Transverse colon (tissue), 4 donors: ENCODE data around the gene POLG. TPM values are rescaled to one million over a fixed set of nuclear protein-coding genes. Genes with fewer than 3 reads are reported as not detected.

ENCODE experiments used
- DNase-seq: peaks from one replicate; pipeline ENCODE4 v3.0.0-alpha.2; 2019
- H3K27ac ChIP-seq, 4 donors: fragments of 200-600 bp; sonication (generic); 2 replicates each; pipeline ENCODE4 v1.5.1; 2016 to 2018; ENCODE audit warnings: inconsistent platforms in 4 of 4
- H3K27me3 ChIP-seq: fragments of 200-600 bp; sonication (generic); 2 replicates; pipeline ENCODE4 v1.5.1; 2017; ENCODE audit warnings: inconsistent platforms
- H3K36me3 ChIP-seq, 4 donors: fragments of 200-600 bp; sonication (generic); 2 replicates each; pipeline ENCODE4 v1.5.1; 2017 to 2019; ENCODE audit warnings: inconsistent platforms in 4 of 4
- H3K4me1 ChIP-seq, 4 donors: fragments of 200-600 bp; sonication (generic); 2 replicates each; pipeline ENCODE4 v1.5.1; 2017 to 2020; ENCODE audit warnings: inconsistent platforms in 4 of 4
- H3K4me3 ChIP-seq, 4 donors: fragments of 200-600 bp; sonication (generic); 1 replicate in 1 of 4; 2 replicates in 3 of 4; pipeline versions ENCODE4 v1.5.1 to v1.6.1; 2017 to 2019; ENCODE audit warnings: inconsistent platforms in 4 of 4
- H3K9me3 ChIP-seq, 2 donors: fragments of 200-600 bp; sonication (generic); 2 replicates each; pipeline ENCODE4 v1.5.1; 2017 to 2019; ENCODE audit warnings: inconsistent platforms in 2 of 2
- CTCF ChIP-seq, 5 experiments: fragments of 200-600 bp in 3 of 5; fragments of 450-650 bp in 2 of 5; sonication (generic) in 3 of 5; IDR thresholded peaks; 1 replicate in 2 of 5; 2 replicates in 3 of 5; pipeline ENCODE4 v1.5.1; 2016 to 2017; ENCODE audit warnings: antibody characterized with exemption in 5 of 5, inconsistent platforms in 3 of 5, mild to moderate bottlenecking in 2 of 5, moderate library complexity in 1 of 5
- EP300 ChIP-seq: sonication (generic); formaldehyde crosslinking; IDR thresholded peaks from one replicate; pipeline ENCODE4 v1.6.1; 2017; ENCODE audit warnings: antibody characterized with exemption, low read depth
- POLR2A ChIP-seq: fragments of 450-650 bp; IDR thresholded peaks from one replicate; pipeline ENCODE4 v1.6.1; 2016; ENCODE audit warnings: antibody characterized with exemption, mild to moderate bottlenecking, moderate library complexity
- POLR2AphosphoS5 ChIP-seq, 3 donors: sonication (generic); formaldehyde crosslinking; IDR thresholded peaks; one replicate each; pipeline ENCODE4 v1.6.1; 2016; ENCODE audit warnings: antibody characterized with exemption in 3 of 3
- WGBS, 2 donors: methylation state at CpG; one replicate each; pipeline ENCODE4 v1.1.5; 2018; ENCODE audit warnings: low coverage in 1 of 2; 5-methylcytosine and 5-hydroxymethylcytosine counted together
- in situ Hi-C, 4 donors: fragments of 200-750 bp; cut with MboI; loops; one replicate each; pipeline versions ENCODE4 v1.15.0 to v1.15.1; 2017; ENCODE audit warnings: low sequenced_read_pairs in 3 of 4, low pct_ligation_motif_present in 1 of 4, low pct_unique_long_range_greater_than_20kb in 1 of 4
- intact Hi-C: fragments of 100-400 bp; cut with DNase I; formaldehyde crosslinking; loops from one replicate; pipeline ENCODE4 v1.15.1; 2023; ENCODE audit warnings: low total_unique reads
- total RNA-seq, 4 donors: library from RNA; depleted of rRNA; stranded (reverse); fragments of >200 nt; gene quantifications; one replicate each; pipeline ENCODE4 v1.1.0, GENCODE V29; 2016

Gene POLG
- total RNA-seq, 4 donors from 2014 or later = 64.5 to 204 (median 114) TPM

GRCh38 chr15:89349206-89349558 lies 14.6 kb upstream of the POLG start:
- Histone ChIP-seq H3K27ac (no peak overlapping the region), H3K4me1 (no peaks in the 10 kb centered on the region), H3K4me3 (no peak overlapping the region), H3K9me3 (no peaks in the 10 kb centered on the region), H3K36me3 (no peaks in the 10 kb centered on the region), H3K27me3 (peaks cover 24% of the 10 kb centered on the region)
- intact Hi-C loops = no loop called here
- no peak for DNase-seq
- 71 to 90% methylated on average over 2 to 5 of the region's 5 CpGs for WGBS, 2 donors
- in situ Hi-C loops = no loop called here
- TF ChIP-seq POLR2A = no peak
- TF ChIP-seq EP300 = no peak
- no peak for TF ChIP-seq CTCF (IDR thresholded peaks at IDR 0.05)
- no peak for TF ChIP-seq POLR2AphosphoS5 (IDR thresholded peaks at IDR 0.05)

GRCh38 chr15:89346516-89347231 lies 12.1 kb upstream of the POLG start:
- no peaks in the 10 kb centered on the region for H3K4me1 ChIP-seq
- H3K9me3 ChIP-seq = no peaks in the 10 kb centered on the region
- TF ChIP-seq CTCF (IDR thresholded peaks at IDR 0.05) = no peak
- no peak for TF ChIP-seq EP300
- no peak for TF ChIP-seq POLR2AphosphoS5 (IDR thresholded peaks at IDR 0.05)
- no peak for TF ChIP-seq POLR2A
- intact Hi-C loops (no loop called here), in situ Hi-C loops (no loop called here)
- H3K27me3 ChIP-seq = peaks cover 8% of the 10 kb centered on the region
- H3K4me3 ChIP-seq = no peak overlapping the region
- no peak overlapping the region for H3K27ac ChIP-seq
- H3K36me3 ChIP-seq = no peaks in the 10 kb centered on the region
- 48 to 61% methylated on average over 3 to 10 of the region's 10 CpGs for WGBS, 2 donors
- DNase-seq = no peak

GRCh38 chr15:89345248-89345647 lies 10.6 kb upstream of the POLG start:
- no peak for TF ChIP-seq CTCF (IDR thresholded peaks at IDR 0.05)
- no peak for TF ChIP-seq POLR2A
- no peak for TF ChIP-seq EP300
- TF ChIP-seq POLR2AphosphoS5 (IDR thresholded peaks at IDR 0.05) = no peak
- no peaks in the 10 kb centered on the region for H3K36me3 ChIP-seq
- no peak overlapping the region for H3K4me3 ChIP-seq
- no peaks in the 10 kb centered on the region for H3K4me1 ChIP-seq
- intact Hi-C loops = no loop called here
- in situ Hi-C loops = no loop called here
- DNase-seq = no peak
- H3K27ac ChIP-seq = no peak overlapping the region
- no peaks in the 10 kb centered on the region for H3K9me3 ChIP-seq
- 76 to 81% methylated on average over 3 to 4 of the region's 4 CpGs for WGBS, 2 donors
- H3K27me3 ChIP-seq = peaks cover 8% of the 10 kb centered on the region

GRCh38 chr15:89342840-89343239 lies 8.2 kb upstream of the POLG start:
- Histone ChIP-seq H3K27ac (no peak overlapping the region), H3K36me3 (no peaks in the 10 kb centered on the region), H3K27me3 (peaks cover 7% of the 10 kb centered on the region), H3K4me1 (no peaks in the 10 kb centered on the region), H3K4me3 (no peak overlapping the region), H3K9me3 (no peaks in the 10 kb centered on the region)
- intact Hi-C loops = no loop called here
- no peak for DNase-seq
- WGBS, 2 donors = 85% methylated on average over 3 of the region's 3 CpGs; no CpG with 5 or more reads in 1 of the 2 donors
- TF ChIP-seq CTCF (IDR thresholded peaks at IDR 0.05) (no peak), POLR2A (no peak), EP300 (no peak), POLR2AphosphoS5 (IDR thresholded peaks at IDR 0.05) (no peak)
- in situ Hi-C loops = no loop called here
